CD4-positive, alpha-beta T cell treated with Interleukin-17A for 1 hour (primary cell): ENCODE measurements around the gene AUTS2.
A peak's percentile ranks its signal among the peaks of the same experiment; 100 is the strongest.

Source experiments
- DNase-seq: peaks from one replicate; pipeline ENCODE4 v3.0.0-alpha.2; 2020

The AUTS2 gene

DNA sequence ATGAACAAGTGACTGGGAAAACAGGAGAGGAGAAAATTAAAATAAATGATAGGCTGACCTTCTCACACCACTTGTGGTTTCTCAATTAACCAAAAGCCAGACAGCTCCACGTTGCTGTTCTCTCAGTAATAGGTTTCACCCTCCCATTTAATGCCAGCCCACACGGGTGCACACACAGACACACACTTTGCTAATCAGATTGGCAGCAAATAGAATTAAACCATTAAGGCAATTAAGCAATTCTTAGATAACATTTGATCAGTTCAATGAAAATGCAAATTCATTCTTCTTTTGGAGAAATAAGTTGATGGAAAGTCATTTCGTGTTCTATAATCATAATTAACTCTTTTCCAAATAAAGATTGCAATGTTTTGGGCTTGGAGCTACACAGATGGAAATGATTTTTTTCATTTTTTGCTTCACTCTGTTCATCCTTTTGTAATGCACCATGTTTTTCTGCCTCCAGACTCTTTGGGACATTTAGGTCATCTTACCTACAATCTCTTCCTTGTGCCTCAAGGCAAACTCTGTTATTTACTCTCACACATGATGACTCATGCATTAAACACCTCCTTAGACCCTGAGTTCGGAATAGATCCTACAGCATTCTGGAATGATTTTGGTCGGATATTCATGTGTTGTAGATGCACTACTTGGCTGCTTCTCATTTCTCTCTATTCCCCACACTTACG lies 700.7 kb downstream of the AUTS2 start:
- no peak for DNase-seq

DNA sequence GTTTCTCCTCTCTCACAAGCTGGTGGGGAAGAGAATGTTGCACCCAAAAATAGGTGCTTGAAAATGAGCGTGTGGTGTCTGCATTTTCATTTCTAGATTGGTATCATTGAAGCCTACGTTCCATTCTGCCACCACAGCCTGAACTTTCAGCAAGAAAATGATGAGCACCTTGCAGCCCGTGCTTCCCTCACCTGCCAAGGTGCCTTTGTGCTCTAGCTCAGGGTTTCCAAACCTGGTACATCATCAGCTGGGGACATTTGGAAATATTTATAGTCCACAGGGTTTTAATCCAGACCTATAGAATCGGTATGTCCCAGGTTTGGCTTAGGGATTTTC lies 701.2 kb downstream of the AUTS2 start:
- no peak for DNase-seq

DNA sequence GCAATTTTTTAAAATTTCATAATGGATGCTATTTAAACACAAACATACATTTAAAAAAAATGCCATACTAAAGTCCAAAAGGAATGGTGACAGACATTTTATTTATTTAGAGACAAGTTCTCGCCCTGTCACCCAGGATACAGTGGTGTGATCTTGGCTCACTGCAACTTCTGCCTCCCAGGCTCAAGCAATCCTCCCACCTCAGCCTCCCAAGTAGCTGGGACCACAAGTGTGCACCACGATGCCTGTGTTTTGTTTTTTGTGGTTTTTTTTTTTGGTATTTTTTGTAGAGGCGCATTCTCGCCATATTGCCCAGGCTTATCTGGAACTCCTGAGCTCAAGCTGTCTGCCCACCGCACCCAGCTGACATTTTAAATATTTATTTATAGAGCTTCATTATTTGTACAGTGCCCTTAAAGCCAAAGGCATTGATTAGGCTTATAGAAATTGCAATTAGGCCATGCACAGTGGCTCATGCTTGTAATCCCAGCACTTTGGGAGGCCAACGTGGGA lies 703.5 kb downstream of the AUTS2 start:
- no peak for DNase-seq

DNA sequence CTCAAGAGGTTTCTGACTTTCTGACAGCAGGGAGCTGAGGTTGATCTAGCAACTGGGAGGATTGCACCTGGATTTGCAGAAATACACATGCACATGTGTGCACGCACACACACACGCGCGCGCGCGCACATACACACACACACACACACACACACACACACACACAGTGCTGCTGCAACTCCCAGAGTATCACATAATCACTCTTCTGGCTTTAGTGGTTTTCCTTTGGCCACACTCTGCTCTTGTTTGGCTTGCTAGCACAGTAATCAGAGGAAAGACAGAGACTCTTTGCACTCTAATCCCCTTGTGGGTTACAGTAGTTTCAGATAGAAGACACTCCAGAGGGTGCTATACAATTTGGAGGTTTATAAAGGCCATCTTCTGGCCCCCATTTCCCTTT lies 705.0 kb downstream of the AUTS2 start:
- no peak for DNase-seq

DNA sequence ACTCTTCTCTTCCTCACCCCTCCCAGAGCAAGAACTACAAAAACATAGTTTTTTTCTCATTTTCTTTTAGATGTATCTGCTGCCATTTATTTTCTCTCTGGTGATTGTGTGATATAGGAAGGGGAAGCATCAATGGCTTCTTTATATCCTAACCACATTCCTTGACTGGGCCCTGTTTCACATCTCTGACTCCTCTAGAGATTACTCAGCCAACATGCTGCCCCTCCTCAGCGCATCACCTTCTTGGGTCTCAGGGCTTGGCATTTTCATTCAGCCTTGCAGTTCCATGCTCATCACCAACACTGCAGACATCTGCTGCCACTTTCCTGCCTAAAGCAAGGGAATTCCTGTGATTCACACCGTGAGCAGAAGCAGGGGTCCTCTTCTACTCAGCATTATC lies 705.5 kb downstream of the AUTS2 start:
- no peak for DNase-seq

DNA sequence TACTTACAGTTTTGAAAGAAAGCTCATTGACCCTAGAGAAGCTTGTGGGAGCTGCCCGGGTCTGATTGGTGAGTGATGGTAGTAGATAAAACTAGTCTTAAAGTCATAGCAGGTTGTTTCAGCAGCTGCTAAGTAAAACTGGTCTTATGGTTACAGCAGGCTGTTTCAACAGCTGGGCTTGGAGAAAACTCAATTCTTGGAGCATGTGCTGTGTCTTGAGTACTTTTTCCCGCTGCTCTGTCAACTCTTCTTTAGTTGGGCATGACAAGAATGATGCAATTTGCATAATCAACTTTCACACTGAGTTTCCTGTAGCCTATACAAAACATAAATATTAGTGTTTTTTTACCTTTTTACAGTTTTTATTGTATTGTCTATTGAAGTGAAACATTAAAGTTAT lies 707.9 kb downstream of the AUTS2 start:
- no peak for DNase-seq

DNA sequence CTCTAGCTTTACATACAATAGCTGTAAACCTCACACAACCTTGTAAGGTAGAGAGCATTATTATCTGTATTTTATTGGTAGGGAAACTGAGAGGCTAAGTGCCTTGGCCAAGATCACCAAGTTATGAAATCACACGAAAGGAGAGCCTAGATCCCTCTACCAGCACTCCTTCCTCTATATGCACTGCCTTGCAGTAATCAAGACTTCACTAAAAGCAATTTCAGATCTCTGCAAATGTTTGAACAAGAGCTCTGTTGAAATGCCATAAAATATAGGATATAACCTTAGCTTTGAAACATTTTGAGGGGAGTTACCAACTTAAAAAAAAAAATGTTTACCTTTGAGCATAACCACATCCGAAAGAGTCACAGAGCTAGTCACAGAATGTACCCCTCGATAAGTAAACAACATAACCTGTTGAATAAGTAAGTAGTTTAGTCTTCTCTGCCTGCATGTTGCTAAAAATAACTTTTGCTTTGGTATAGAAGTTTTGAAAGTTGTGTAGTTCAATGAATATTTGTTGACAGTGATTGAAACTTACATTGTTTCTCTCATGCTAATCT lies 709.4 kb downstream of the AUTS2 start:
- DNase-seq, result peak; percentile 32

DNA sequence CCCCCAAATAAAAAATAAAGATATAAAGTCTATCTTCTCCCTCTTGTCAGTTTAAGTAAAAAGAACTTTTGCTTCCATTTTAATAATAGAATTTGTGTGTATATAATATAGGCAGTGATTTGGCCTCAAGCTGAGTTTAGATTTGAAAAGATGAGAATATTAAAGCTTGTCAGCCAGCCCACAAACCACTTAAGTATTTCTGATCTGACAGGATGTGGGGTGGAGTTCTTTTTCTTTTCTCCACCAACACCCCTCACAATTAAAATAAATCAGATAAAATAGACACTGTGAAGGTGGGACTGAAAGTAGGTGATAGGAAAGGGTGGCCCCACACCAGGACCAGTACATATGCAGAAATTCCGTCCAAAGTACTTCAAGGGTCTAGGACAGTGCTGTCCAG lies 714.1 kb downstream of the AUTS2 start:
- peak; percentile 11 for DNase-seq

DNA sequence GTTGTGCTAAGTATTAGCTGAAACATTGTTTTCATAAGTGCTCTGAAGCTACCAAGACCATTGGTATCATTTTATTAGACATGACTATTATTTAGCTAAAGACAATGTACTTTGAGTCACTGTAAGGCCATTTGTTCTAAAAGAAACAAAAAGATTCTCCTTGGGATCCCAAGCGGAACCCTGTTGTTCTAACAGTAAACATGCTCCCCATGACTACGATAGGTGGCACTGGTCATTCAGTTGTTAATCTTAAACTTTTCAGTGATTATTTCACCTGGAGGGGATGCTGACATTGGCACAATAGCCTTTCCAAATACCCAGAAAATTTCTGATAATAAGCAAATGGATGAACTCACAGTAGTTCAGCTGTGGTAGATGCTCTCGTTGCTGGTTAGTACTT lies 715.0 kb downstream of the AUTS2 start:
- DNase-seq, result no peak

DNA sequence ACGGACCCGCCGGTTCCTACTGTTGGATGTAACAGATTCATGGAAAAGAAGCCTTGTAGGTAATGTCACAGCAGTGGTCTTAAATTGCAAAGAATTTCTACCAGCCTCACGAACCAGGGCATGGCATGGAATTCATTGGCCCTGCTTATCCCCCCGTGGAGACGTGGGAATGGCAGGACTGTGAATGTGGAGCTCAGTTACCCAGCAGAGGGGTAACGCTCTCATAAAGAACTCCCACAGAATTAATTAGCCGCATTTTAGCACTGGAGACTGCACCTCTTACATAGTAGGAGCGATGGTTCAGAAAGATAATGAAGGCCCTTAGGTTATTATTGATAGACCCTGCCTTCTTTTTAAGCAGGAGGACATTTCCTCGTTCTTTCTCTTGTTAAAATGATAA lies 715.4 kb downstream of the AUTS2 start:
- no peak for DNase-seq

DNA sequence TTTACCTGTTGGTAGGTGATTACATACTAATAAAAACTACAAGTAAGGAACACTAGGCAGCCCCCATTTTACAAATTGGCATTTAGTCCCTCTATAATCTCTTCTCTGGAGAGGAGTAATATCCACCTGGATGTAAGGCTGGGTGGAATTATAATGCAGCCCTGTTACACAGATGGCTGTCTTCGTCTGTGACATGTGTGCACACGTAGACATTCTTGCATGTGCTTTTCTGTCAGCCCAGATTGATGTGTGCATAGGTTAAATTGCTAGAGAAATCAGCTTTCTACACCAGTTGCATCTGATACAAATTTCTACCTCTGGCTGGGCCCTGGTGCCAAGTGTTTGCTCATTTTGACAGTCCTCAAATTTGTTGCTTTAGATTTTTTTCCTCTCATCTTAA lies 715.9 kb downstream of the AUTS2 start:
- no peak for DNase-seq

DNA sequence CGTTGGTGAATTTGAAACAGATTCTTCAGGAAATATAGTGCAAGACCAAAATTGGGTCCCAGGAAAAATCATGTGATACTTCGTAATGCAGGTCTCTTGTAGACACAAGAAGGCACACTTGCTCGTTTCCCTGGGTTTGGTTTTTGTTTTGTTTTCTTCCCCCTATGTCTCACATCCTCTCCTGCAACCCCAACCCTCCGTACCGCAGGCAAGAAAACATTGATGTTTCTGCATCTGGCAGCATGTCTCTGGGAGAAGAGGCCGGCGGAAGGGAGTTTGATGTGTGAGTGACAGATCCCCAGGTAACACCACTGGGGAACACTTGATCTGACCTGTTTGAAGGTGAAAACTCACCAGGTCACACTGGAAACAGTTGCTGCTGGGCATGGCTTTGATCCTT lies 718.5 kb downstream of the AUTS2 start:
- DNase-seq, result peak; percentile 32

DNA sequence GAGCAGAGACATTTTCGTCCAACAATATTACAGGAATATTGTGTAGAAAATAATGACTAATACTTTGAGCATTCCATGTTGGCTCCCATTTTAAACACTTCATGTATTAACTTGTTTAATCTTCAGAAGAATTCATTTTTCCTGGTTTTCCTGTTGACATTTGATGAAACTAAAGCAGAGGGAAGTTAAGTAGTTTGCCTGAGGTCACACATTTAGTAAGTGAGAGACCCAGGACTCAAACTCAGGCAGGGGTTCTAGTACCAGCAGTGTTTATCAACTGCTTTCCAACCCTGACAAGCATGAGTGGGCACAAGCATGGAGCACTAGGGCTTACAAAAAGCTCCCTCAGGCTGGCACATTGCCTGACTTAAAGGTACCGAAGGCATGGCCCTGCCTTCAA lies 719.1 kb downstream of the AUTS2 start:
- DNase-seq, result no peak

DNA sequence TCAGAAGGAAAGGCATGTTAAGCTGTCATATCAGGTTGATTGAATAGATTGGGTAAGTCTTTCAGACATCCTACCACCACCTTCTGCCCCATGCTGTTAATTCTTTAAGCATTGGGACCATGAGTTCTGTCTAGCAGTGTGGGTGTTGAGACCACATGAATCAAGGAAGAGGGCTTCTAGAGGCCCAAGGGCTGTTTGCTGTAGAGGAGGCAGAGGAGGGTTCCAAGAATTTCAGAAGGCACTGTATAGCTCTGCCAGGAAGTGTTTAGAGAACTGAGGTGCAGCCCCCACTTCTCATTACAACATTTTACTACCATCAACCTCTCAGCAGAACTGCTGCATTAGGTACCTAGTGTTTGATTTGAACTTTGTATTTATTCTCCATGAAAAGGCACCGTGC lies 720.2 kb downstream of the AUTS2 start:
- no peak for DNase-seq

DNA sequence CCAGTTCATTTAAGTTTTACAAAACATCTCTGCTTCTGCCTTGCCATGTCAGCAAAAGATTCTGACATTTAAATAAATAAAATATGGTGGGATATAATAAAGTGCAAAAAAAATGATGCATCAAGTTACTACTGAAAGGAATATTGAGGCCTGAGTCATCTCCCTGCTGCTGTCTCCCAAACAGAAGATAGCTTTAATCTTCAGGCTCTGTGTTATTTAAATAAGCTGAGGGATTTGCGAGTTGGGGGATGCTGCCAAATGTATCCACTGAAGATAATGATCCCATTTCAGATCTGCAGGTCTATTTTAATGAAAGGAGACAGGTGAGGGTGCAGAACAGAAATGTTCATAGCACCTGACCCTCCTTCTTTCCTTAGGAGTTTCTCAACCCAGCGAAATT lies 720.8 kb downstream of the AUTS2 start:
- DNase-seq, result no peak

DNA sequence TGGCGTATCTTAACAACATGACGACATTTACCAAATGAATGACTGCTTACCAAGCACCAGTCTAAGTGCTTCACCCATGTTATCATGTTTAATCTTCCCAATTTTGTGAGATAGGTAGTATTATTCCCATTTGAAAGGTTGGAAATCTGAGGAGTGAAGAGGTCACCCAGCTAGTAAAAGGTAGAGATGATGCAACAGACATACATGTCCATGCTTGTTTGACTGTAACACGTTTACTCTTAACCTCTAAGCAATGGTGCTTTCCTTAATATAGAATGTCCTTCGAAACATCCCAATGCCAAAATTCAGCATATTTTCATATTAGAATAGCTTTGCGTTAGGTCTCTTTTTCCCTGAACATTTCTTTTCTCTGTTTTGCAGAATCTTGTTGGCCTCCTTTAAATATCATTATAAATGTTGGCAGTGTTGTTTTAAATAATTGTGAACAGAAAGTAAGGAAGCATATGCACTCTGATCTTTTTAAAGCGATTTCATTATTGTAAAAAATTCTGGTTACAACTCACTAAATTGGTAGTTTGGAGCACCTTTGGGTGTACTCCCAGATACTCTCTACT lies 722.8 kb downstream of the AUTS2 start:
- no peak for DNase-seq

DNA sequence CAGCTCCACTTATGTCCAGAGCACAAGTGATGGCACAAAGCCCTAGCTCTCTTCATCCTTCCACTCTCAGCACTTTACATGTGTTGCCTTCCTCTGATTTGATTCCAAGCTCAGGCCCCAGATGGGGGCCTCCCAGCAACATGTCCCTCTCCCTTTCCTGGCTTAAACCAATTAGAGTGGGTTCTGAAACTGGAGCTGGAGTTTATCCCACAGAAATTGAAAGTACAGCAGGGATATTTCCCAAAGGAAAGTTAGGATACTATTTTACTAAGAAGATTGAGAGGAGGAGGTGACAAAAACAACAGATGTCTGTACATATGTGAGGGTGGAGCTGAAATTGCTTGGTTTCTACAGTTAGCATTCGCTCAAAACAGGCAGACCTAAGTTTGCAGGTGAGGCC lies 724.6 kb downstream of the AUTS2 start:
- DNase-seq, result no peak

DNA sequence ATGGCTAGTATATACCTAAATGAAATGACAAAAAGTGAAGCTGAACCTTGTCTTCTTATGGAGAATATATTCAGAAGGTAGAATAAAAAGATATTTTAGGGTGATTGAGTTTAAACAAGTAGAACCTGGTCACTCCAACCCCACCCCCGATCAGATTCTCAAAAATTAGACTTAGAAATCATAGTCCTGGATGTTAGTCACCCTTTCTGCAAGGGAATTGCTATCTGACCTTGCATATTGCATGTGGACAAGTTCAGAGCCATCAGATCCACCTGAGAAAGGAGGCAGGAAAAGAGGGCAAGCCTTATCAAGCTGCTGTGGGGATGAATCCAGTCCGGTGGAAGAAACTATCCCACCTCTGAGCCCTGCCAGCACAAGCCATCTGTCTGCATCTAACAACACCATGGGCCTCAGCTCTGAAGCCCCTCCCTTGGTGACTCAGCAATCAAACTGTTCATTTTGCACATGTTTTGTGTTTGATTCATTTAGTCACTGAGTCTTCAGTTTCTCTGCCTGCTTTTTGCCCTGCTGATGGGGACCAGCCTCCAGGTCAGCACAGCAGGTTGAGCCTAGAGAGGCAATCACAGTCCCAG lies 727.3 kb downstream of the AUTS2 start:
- no peak for DNase-seq

DNA sequence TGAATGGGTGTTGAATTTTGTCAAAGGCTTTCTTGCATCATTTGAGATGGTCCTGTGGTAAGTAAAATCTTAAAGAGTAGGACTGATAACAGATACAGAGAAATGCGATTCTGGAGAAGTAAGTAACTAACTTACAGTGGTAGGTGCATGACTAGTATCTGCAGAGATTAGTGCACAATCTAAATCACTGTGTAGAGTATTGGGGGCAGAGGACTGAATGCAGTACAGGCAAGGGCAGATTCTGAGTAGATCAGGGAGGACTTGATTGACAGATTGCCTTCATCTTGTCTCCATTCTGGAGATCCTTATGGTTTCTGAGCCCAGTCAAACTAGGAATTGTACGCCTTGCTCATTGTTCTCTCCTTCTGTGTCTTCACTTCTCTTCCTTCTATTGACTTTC lies 736.0 kb downstream of the AUTS2 start:
- DNase-seq, result no peak

DNA sequence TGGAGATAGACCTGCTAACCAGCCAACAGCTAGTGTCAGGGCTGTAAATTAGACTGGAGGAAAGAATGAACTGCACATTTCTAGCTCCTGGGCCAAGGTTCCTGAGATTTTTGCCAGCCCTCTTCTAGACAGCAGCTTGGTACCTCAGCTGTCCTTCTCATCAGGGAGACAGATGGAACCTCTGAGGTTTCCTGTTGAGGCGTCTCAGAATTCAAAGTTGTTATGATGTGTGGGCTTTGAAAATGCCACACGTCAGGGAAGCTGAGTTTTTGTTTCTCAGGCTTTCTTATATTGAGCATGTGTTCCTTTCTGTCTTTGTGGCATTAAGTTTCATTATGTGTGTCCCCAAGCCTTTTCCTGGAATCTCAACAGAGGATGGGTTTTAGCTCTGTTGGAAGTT lies 736.6 kb downstream of the AUTS2 start:
- DNase-seq, result peak; percentile 21

DNA sequence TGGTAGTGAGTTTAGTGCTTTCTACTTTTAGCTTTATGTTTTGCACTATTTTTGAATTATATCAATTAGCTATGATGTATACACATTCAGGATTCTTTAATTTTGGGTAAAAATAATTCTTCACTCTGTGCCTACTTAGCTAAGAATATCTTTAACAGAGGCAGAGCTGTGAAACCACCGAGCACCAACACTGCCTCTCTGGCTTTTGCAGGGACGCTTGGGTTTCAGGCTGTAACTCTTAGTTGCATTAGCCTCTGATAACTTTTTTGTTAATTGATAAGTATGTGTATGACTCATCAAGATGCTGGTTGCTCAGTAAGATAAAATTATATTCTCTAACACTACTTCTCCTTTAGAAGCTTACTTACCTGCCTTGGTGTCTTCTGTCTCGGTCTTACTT lies 738.3 kb downstream of the AUTS2 start:
- no peak for DNase-seq

DNA sequence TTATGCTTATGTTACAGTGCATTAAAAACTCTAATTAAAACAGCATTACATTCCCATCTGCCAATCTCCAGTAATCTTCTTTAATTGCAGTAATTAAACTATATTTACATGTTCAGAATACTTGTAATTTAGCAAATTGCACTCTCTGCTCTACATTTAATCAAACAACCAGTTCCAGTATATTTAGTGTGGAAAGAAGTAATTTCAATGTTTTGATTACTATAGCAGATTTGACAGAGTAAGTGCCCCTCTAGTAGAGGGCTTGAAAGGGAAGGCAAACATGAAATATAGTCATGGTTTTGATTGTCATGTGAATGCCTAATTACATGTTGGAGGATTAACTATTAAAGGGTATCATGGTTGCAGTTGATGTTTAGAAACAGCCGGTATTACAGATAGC lies 739.7 kb downstream of the AUTS2 start:
- DNase-seq, result no peak

DNA sequence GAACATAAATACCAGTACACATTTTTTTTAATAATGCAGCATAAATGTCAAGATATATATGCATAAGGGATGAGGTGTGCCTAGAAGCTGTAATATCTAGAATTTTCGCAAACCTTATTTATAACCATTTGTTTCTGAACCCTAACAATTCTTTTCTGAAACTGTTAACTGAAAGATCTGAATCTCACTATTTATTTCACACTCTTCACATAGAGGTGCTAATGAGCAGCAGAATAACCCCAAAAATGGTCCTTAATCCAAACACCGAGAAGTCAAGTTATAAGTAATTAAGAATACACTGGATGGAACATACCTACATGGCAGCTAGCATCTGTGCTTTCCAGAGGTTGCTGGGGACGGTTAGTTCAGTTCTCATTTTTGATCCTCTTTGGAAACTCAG lies 742.0 kb downstream of the AUTS2 start:
- DNase-seq, result no peak

DNA sequence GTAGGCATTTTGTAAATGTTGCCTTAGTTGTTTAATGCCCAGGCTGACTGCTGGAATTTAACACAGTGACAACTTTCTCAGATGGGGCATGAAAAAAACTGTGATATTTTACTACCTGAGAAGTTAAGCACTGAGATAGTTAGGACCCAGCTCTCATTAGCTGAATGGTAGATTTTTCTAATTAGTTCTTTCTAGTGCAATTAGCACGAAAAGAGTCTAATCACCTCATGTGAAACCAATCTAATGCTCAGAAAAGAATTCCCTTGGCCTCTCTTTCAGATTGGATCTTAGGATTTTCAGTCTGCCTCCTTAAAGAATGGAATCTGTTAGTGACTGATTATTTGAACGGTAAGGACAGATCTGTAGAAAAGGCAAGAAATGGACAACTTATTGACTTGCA lies 743.2 kb downstream of the AUTS2 start:
- no peak for DNase-seq

DNA sequence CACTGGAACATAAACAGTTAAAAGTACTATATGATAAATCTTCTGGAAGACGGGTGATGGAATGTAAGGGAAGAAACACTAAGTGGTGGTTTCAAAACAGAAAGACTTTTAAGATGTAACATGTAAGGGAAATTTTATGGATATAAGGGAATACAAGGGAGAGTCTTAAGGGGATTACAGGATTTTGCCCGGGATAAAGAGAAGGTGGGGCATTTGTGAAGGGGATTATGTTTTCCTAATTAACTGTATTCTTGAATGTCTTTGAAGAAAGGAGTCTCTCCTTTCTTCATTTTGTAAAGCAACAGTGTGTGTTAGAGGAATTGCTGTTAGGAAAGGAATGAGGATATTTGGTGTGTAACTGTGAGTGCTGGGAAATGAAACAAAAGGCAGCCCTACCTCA lies 745.2 kb downstream of the AUTS2 start:
- no peak for DNase-seq
